Stimulated activated naive CD8-positive, alpha-beta T cell treated with anti-CD3 and anti-CD28 coated beads, Interleukin-15, Interleukin-2, amounts not matched to agents 100 ng/mL and 50 ng/mL, for 24 hours (primary cell): ENCODE measurements around the gene HTR6.

Source experiments
- H3K27ac Mint-ChIP-seq: one replicate; pipeline ENCODE4 v1.8.0; 2021; ENCODE audit warnings: mild to moderate bottlenecking, mixed read lengths
- H3K27me3 Mint-ChIP-seq: one replicate; pipeline ENCODE4 v1.8.0; 2021; ENCODE audit warnings: mixed read lengths
- H3K36me3 Mint-ChIP-seq: one replicate; pipeline ENCODE4 v1.8.0; 2021; ENCODE audit warnings: low read depth, mixed read lengths
- H3K4me1 Mint-ChIP-seq: one replicate; pipeline ENCODE4 v1.8.0; 2021; ENCODE audit warnings: low read depth, mixed read lengths
- H3K4me3 Mint-ChIP-seq: one replicate; pipeline ENCODE4 v1.8.0; 2021; ENCODE audit warnings: mild to moderate bottlenecking, mixed read lengths
- H3K9me3 Mint-ChIP-seq: one replicate; pipeline ENCODE4 v1.8.0; 2021; ENCODE audit warnings: mixed read lengths

HTR6 gene

GRCh38 chr1:19700079-19700777 lies 35.6 kb downstream of the HTR6 start:
- H3K27me3 Mint-ChIP-seq = no peaks in the 10 kb centered on the region
- H3K36me3 Mint-ChIP-seq = peaks cover 8% of the 10 kb centered on the region
- no peak overlapping the region for H3K4me3 Mint-ChIP-seq
- H3K9me3 Mint-ChIP-seq = no peaks in the 10 kb centered on the region
- no peak overlapping the region for H3K27ac Mint-ChIP-seq
- no peaks in the 10 kb centered on the region for H3K4me1 Mint-ChIP-seq

- H3K27me3 Mint-ChIP-seq = no peaks in the 10 kb centered on the region
Observed at GRCh38 chr1:19703280-19703679, 38.6 kb downstream of the HTR6 start.

DNA sequence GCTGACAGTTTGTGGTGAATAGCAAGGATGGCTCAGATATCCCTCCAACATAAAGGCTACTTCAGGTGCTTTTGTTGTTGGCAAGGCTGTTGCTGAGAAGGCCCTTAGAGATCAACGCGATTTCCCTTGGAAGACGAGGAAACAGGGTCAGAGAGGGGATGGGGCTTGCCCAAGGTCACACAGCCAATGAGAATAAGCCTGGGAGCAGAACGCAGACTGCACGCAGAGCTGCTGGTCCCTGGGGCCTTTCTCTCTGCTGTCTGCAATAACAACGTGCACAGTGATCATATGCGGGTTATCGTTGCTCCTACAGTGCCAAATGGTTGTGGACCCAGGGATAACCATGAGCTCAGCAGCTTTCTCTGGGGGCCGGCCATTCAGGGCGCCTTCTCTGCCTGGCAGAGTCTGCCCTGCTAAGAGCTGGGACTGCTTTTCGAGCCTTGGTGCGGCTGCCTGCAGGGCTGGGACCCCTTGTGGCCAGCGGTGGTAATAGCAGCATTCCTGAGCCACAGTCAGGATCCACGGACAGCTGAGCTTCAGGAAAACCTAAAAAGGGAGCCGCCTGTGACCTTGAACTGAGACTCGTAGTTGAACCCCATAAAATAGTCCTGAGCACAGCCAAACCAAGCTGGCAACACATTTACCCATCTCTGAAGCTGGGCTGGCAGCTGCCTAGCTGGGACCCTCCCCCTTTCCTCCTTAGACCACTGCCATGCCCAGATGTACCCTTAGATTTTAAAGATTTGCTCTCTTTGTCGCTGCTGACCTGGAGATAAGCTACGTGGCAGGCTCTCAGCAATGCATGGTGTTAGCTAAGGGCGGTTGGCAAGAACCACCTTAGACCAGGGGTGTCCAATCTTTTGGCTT lies 39.8 kb downstream of the HTR6 start:
- no peak overlapping the region for H3K4me3 Mint-ChIP-seq
- no peak overlapping the region for H3K27ac Mint-ChIP-seq

More at GRCh38 chr1:19703280-19703679, 38.6 kb downstream of the HTR6 start:
- no peaks in the 10 kb centered on the region for H3K4me1 Mint-ChIP-seq
- H3K27ac Mint-ChIP-seq = no peak overlapping the region
- H3K36me3 Mint-ChIP-seq = peaks cover 1% of the 10 kb centered on the region
- H3K9me3 Mint-ChIP-seq = no peaks in the 10 kb centered on the region
- no peak overlapping the region for H3K4me3 Mint-ChIP-seq

GRCh38 chr1:19705464-19705863 lies 40.8 kb downstream of the HTR6 start:
- no peaks in the 10 kb centered on the region for H3K9me3 Mint-ChIP-seq
- no peak overlapping the region for H3K4me3 Mint-ChIP-seq
- peaks cover 4% of the 10 kb centered on the region for H3K36me3 Mint-ChIP-seq
- no peaks in the 10 kb centered on the region for H3K27me3 Mint-ChIP-seq
- no peak overlapping the region for H3K27ac Mint-ChIP-seq
- H3K4me1 Mint-ChIP-seq = peaks cover 4% of the 10 kb centered on the region

More for the DNA sequence above, 39.8 kb downstream of the HTR6 start:
- no peaks in the 10 kb centered on the region for H3K4me1 Mint-ChIP-seq
- H3K9me3 Mint-ChIP-seq = no peaks in the 10 kb centered on the region
- no peaks in the 10 kb centered on the region for H3K27me3 Mint-ChIP-seq
- no peaks in the 10 kb centered on the region for H3K36me3 Mint-ChIP-seq

- H3K36me3 Mint-ChIP-seq = peaks cover 8% of the 10 kb centered on the region
- peaks cover 10% of the 10 kb centered on the region for H3K4me1 Mint-ChIP-seq
- H3K4me3 Mint-ChIP-seq = no peak overlapping the region
- no peak overlapping the region for H3K27ac Mint-ChIP-seq
- H3K9me3 Mint-ChIP-seq = no peaks in the 10 kb centered on the region
- H3K27me3 Mint-ChIP-seq = no peaks in the 10 kb centered on the region
Observed at GRCh38 chr1:19706136-19706535, 41.5 kb downstream of the HTR6 start.

DNA sequence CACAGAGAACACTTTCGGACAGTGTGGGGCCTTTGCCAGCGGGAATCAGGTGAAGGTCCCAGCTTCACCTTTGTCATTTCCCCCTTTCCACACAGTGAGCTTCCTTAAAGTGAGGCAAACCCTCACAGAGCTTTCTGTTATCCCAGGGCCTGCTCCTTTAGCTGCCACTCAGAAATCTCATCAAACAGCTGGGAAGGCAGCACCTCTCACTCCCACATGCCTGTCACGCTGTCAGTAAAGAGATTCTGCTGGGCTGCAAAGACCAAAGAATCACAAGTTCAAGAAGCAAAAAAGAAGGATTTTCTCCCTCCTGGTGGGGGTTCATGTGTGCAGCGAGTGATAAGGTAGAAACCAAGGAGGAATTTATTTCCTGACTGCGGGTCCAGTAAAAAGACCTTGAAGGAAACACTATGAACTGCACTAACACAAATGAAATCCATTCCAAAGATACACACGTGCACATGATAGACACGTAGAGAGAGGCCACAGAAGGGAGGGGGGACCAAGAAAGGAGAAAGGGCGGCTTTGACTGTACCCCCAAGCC lies 44.0 kb downstream of the HTR6 start:
- peaks cover 8% of the 10 kb centered on the region for H3K36me3 Mint-ChIP-seq
- no peak overlapping the region for H3K27ac Mint-ChIP-seq
- no peaks in the 10 kb centered on the region for H3K9me3 Mint-ChIP-seq
- H3K4me3 Mint-ChIP-seq = no peak overlapping the region
- H3K4me1 Mint-ChIP-seq = peaks cover 14% of the 10 kb centered on the region
- H3K27me3 Mint-ChIP-seq = no peaks in the 10 kb centered on the region

DNA sequence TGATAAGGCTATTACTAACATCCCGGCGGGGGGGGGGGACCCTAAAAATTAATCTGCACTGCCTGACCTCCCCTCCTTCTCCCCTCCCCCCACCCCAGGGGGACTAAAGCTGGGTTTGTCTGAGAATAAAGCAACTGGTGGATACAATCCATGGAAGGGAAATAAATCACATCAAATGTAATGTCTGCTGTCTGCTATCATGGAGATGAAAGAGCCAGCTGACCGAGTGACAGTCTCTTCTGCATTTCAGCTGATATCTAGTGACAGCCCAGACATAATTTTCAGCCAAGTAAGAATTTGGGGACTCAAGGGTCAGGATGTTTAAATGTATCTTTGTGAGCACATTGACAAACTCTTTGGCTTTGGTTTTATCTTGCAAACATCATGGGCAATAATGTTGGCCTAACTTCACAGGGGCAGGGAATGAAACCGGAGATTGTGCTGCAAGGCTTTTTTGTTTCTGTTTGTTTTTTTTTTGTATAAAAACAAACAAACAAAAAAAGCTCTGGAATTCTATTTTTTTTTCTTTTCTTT lies 44.7 kb downstream of the HTR6 start:
- Mint-ChIP-seq H3K4me3 (no peak overlapping the region), H3K4me1 (peaks cover 14% of the 10 kb centered on the region), H3K9me3 (no peaks in the 10 kb centered on the region), H3K27ac (no peak overlapping the region), H3K27me3 (no peaks in the 10 kb centered on the region), H3K36me3 (peaks cover 8% of the 10 kb centered on the region)

GRCh38 chr1:19710825-19711611 lies 46.3 kb downstream of the HTR6 start:
- H3K36me3 Mint-ChIP-seq = peaks cover 8% of the 10 kb centered on the region
- no peaks in the 10 kb centered on the region for H3K9me3 Mint-ChIP-seq
- peaks cover 19% of the 10 kb centered on the region for H3K4me1 Mint-ChIP-seq
- H3K4me3 Mint-ChIP-seq = no peak overlapping the region
- peak overlapping the region; percentile 86 for H3K27ac Mint-ChIP-seq
- H3K27me3 Mint-ChIP-seq = no peaks in the 10 kb centered on the region

DNA sequence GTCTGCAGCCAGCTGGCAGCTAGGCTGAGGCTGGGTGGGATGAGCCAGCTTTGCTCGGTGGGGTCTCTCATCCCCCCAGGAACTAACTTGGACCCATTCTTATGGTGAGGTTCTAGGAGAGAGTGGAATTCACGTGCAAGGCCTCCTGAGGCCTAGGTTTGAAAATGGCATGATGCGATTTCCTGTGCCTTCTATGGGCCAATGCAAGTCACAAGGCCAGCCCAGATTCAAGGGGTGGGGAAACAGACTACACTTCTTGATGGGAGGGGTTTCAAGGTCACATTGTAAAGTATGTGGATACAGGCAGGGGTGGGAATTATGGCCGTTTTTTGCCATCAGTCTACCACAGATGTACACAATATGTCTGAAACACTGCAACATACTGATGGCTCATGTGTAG lies 48.3 kb downstream of the HTR6 start:
- H3K9me3 Mint-ChIP-seq = no peaks in the 10 kb centered on the region
- H3K27ac Mint-ChIP-seq = no peak overlapping the region

GRCh38 chr1:19715334-19716203 lies 50.9 kb downstream of the HTR6 start:
- H3K9me3 Mint-ChIP-seq = no peaks in the 10 kb centered on the region
- no peaks in the 10 kb centered on the region for H3K27me3 Mint-ChIP-seq
- H3K36me3 Mint-ChIP-seq = peaks cover 3% of the 10 kb centered on the region
- H3K27ac Mint-ChIP-seq = no peak overlapping the region
- no peak overlapping the region for H3K4me3 Mint-ChIP-seq
- peaks cover 14% of the 10 kb centered on the region for H3K4me1 Mint-ChIP-seq

More for the DNA sequence above, 48.3 kb downstream of the HTR6 start:
- peaks cover 19% of the 10 kb centered on the region for H3K4me1 Mint-ChIP-seq
- peaks cover 8% of the 10 kb centered on the region for H3K36me3 Mint-ChIP-seq
- H3K27me3 Mint-ChIP-seq = no peaks in the 10 kb centered on the region
- no peak overlapping the region for H3K4me3 Mint-ChIP-seq

DNA sequence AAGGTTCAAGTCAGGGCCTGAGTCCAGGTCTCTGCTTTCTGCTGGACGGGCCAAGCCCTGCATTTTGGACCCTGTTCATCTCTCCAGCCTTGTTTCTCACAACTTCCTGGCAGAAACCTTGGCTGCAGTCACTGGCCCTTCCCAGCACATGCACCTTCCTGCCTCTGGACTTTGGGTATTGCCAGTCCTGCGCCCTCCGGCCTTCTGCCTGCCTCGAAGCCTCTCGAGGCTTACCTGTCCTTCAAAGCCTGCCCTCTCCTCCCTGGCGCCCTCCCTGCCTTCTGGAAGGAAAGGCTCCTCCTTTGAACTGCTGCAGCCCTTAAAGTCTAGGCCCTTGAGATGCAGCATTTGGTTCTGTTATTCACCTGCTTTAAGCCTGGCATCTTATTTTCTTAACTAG lies 52.8 kb downstream of the HTR6 start:
- Mint-ChIP-seq H3K9me3 (no peaks in the 10 kb centered on the region), H3K4me1 (peaks cover 4% of the 10 kb centered on the region), H3K4me3 (no peak overlapping the region), H3K36me3 (no peaks in the 10 kb centered on the region), H3K27ac (no peak overlapping the region), H3K27me3 (no peaks in the 10 kb centered on the region)

GRCh38 chr1:19720174-19720573 lies 55.5 kb downstream of the HTR6 start:
- Mint-ChIP-seq H3K36me3 (no peaks in the 10 kb centered on the region), H3K4me3 (no peak overlapping the region), H3K9me3 (no peaks in the 10 kb centered on the region), H3K27me3 (no peaks in the 10 kb centered on the region), H3K4me1 (peaks cover 4% of the 10 kb centered on the region), H3K27ac (no peak overlapping the region)

DNA sequence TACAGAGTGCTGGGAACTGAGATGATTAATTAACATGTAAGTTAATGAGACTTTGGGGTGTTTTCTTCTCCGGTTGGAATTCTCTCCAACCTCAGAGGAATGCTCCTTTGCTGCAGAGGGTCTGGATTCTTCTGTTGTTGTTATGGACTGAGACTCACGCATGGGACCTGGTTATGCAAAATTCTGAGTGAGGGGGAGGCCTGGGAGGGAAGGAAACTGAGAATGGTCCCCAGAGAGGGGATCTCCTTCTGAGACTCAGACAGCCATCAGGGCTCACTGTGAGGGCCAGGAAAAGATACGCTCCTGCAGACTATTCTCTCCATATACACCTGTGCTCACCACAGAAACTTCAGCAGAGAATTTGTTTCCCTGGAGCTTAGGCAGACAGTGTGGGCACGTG lies 56.3 kb downstream of the HTR6 start:
- Mint-ChIP-seq H3K36me3 (no peaks in the 10 kb centered on the region), H3K27ac (no peak overlapping the region), H3K27me3 (no peaks in the 10 kb centered on the region)

DNA sequence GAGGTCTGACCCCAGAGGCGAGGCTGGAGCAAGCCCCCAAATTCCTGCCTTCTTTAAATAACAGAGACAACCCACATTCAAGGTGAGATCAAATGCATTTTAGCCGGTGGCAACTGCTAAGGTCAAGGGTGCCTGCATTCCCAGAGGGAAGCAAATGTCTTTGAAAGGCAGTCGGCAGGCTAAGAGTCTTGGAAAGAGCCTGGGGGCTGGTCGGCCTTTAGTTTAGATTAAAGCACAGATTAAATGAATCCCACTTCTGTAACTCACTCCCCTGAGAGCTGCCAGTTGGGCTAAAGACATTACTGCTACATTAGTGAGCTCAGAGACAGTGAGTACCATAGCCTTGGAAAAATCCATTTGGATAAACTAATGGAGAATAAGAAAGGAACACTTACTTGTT lies 59.2 kb downstream of the HTR6 start:
- Mint-ChIP-seq H3K27ac (no peak overlapping the region), H3K4me3 (no peak overlapping the region), H3K36me3 (no peaks in the 10 kb centered on the region), H3K4me1 (no peaks in the 10 kb centered on the region), H3K9me3 (no peaks in the 10 kb centered on the region), H3K27me3 (no peaks in the 10 kb centered on the region)

More for the DNA sequence above, 56.3 kb downstream of the HTR6 start:
- no peaks in the 10 kb centered on the region for H3K4me1 Mint-ChIP-seq
- H3K9me3 Mint-ChIP-seq = no peaks in the 10 kb centered on the region
- no peak overlapping the region for H3K4me3 Mint-ChIP-seq
